Activated naive CD8-positive, alpha-beta T cell treated with anti-CD3 and anti-CD28 coated beads, Interleukin-2, amount 50 U/mL, for 24 hours (primary cell): ENCODE results near the gene NIP7.
"Not testable (repeated sequence)": the region's sequence is repeated elsewhere in the genome, so short reads cannot be mapped to it uniquely, and the experiment has no call there.

Source experiments
- ATAC-seq: fragments of 150-1000 bp; cut with Tn5 transposase; one replicate; pipeline ENCODE4 v1.10.0; 2021
- DNase-seq: peaks from one replicate; pipeline ENCODE4 v3.0.0; 2021
- H3K27ac Mint-ChIP-seq: one replicate; pipeline ENCODE4 v1.8.0; 2021; ENCODE audit warnings: mild to moderate bottlenecking, mixed read lengths
- H3K27me3 Mint-ChIP-seq: one replicate; pipeline ENCODE4 v1.8.0; 2021; ENCODE audit warnings: mixed read lengths
- H3K36me3 Mint-ChIP-seq: one replicate; pipeline ENCODE4 v1.8.0; 2021; ENCODE audit warnings: low read depth, mixed read lengths
- H3K4me1 Mint-ChIP-seq: one replicate; pipeline ENCODE4 v1.8.0; 2021; ENCODE audit warnings: mixed read lengths
- H3K4me3 Mint-ChIP-seq: one replicate; pipeline ENCODE4 v1.8.0; 2021; ENCODE audit warnings: mild to moderate bottlenecking, moderate library complexity, mixed read lengths
- H3K9me3 Mint-ChIP-seq: one replicate; pipeline ENCODE4 v1.8.0; 2021; ENCODE audit warnings: mixed read lengths

The NIP7 gene

DNA sequence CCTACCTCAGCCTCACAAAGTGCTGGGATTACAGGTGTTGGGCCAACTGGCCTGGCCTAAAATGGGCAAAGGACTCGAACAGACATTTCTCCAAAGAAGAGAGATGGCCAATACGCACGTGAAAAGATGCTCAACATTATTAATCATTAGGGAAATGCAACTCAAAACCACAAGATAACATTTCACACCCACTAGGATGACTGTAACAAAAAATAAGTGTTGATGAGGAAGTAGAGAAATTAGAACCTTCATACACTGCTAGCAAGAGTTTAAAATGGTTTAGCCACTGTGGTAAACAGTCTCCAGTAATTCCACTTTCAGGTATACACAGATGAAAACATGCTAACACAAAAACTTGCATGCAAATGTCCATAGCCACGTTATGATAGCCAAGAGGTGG lies 6.4 kb downstream of the NIP7 start:
- Mint-ChIP-seq H3K4me1 (peaks cover 24% of the 10 kb centered on the region), H3K9me3 (no peaks in the 10 kb centered on the region), H3K4me3 (no peak overlapping the region), H3K27me3 (no peaks in the 10 kb centered on the region), H3K27ac (peak overlapping the region; percentile 10), H3K36me3 (peaks cover 44% of the 10 kb centered on the region)
- ATAC-seq (no peak), DNase-seq (no peak)

DNA sequence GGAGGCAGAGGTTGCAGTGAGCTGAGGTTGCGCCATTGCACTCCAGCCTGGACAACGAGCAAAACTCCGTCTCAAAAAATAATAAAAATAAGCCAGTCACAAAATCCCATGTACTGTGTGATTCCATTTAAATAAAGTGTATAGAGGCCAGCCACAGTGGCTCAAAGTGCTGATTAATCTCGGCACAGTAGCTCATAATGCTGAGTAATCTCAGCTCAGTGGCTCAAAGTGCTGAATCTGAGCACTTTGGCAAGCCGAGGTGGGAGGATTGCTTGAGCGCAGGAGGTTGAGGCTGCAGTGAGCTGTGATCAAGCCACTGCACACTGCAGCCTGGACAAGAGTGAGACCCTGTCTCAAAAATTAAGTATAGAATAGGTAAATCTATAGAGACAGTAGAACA lies 7.1 kb downstream of the NIP7 start:
- peaks cover 36% of the 10 kb centered on the region for H3K36me3 Mint-ChIP-seq
- no peak for ATAC-seq

GRCh38 chr16:69348222-69348621 lies 8.7 kb downstream of the NIP7 start:
- peaks cover 32% of the 10 kb centered on the region for H3K36me3 Mint-ChIP-seq
- peaks cover 12% of the 10 kb centered on the region for H3K4me1 Mint-ChIP-seq
- H3K27ac Mint-ChIP-seq = no peak overlapping the region

More for the DNA sequence above, 7.1 kb downstream of the NIP7 start:
- Mint-ChIP-seq H3K9me3 (no peaks in the 10 kb centered on the region), H3K27ac (no peak overlapping the region), H3K27me3 (no peaks in the 10 kb centered on the region), H3K4me3 (no peak overlapping the region), H3K4me1 (peaks cover 17% of the 10 kb centered on the region)
- DNase-seq = no peak

DNA sequence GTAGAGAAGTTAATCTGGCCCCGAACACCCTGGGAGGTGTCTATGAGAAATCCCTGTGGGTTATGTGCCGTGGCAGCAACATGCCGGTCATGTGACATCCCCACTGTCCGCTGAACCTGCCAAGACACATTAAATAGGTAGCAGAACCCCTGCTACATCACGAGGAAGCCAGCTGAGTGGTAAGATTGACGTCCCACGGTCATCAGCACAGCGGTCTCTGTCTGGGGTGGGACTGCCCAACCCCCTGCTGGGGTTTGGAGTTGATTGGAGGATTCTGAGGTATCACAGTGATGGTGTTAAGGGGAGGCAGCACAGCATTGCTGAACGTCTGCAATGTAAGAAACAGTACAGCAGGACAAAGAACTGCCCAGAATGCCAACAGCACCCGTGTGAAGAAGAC lies 10.0 kb downstream of the NIP7 start:
- ATAC-seq (no peak), DNase-seq (no peak)
- H3K27ac Mint-ChIP-seq = no peak overlapping the region
- H3K4me1 Mint-ChIP-seq = peaks cover 12% of the 10 kb centered on the region
- no peaks in the 10 kb centered on the region for H3K27me3 Mint-ChIP-seq
- peaks cover 26% of the 10 kb centered on the region for H3K36me3 Mint-ChIP-seq
- no peak overlapping the region for H3K4me3 Mint-ChIP-seq
- no peaks in the 10 kb centered on the region for H3K9me3 Mint-ChIP-seq

More at GRCh38 chr16:69348222-69348621, 8.7 kb downstream of the NIP7 start:
- Mint-ChIP-seq H3K4me3 (no peak overlapping the region), H3K9me3 (no peaks in the 10 kb centered on the region), H3K27me3 (no peaks in the 10 kb centered on the region)
- ATAC-seq = no peak
- no peak for DNase-seq

- DNase-seq (no peak), ATAC-seq (no peak)
- H3K4me3 Mint-ChIP-seq = no peak overlapping the region
- no peaks in the 10 kb centered on the region for H3K9me3 Mint-ChIP-seq
- H3K27me3 Mint-ChIP-seq = no peaks in the 10 kb centered on the region
- H3K4me1 Mint-ChIP-seq = peaks cover 6% of the 10 kb centered on the region
- H3K36me3 Mint-ChIP-seq = peaks cover 28% of the 10 kb centered on the region
- H3K27ac Mint-ChIP-seq = no peak overlapping the region
Observed at GRCh38 chr16:69350536-69351133, 11.1 kb downstream of the NIP7 start.

DNA sequence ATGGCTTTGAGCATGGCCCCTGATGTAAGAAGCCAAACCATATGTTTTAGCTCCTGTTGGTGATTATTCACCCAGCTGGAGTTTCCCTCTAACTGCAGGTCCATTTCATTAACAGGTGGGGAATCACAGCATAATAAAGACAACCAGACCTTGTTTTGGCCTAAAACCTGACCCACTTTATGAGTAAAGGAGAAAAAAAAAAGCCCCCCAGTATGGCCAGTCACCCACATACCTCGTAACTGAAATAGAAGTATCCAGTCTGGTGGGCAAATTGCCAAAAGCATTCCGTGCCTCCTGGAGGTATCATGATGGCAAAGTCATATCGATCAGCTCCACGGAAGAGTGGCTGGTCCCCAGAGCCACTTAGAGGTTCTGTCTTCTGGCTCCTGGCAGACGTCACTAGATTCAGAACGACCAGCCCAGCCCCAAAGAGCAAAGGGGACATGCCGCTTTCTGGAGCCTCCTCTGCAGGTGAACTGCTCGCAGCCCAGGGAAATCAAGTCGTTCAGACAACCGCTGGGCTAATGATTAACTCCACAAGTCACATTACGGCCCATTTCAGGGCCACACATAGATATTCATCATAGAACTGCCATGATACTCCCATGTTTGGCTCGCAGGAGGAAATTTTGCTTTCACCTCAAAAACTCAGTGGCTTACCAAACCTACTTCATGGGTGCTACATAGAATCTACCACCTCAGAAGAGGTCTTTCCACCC lies 11.9 kb downstream of the NIP7 start, which contains the start of gene TMED6:
TSS of gene TMED6 (minus strand) at position 478 of the 719 bp plus-strand sequence. CDS start at position 445, 33 bp downstream.
- H3K36me3 Mint-ChIP-seq = peaks cover 33% of the 10 kb centered on the region
- H3K4me3 Mint-ChIP-seq = no peak within 1 kb of the TSS
- ATAC-seq = no peak
- no peaks in the 10 kb centered on the region for H3K27me3 Mint-ChIP-seq
- H3K27ac Mint-ChIP-seq = no peak within 1 kb of the TSS
- H3K9me3 Mint-ChIP-seq = no peaks in the 10 kb centered on the region
- no peaks in the 10 kb centered on the region for H3K4me1 Mint-ChIP-seq
- no peak for DNase-seq

GRCh38 chr16:69360070-69360469 lies 20.5 kb downstream of the NIP7 start:
- DNase-seq, H3K4me3 Mint-ChIP-seq: not testable (repeated sequence)
- peaks cover 39% of the 10 kb centered on the region for H3K36me3 Mint-ChIP-seq

GRCh38 chr16:69363281-69363717 lies 23.7 kb downstream of the NIP7 start:
- no peaks in the 10 kb centered on the region for H3K27me3 Mint-ChIP-seq
- H3K9me3 Mint-ChIP-seq = no peaks in the 10 kb centered on the region
- no peak overlapping the region for H3K27ac Mint-ChIP-seq
- no peak overlapping the region for H3K4me3 Mint-ChIP-seq
- ATAC-seq (no peak), DNase-seq (no peak)
- H3K36me3 Mint-ChIP-seq = peaks cover 39% of the 10 kb centered on the region
- H3K4me1 Mint-ChIP-seq = peaks cover 15% of the 10 kb centered on the region

More at GRCh38 chr16:69360070-69360469, 20.5 kb downstream of the NIP7 start:
- H3K27ac Mint-ChIP-seq, H3K27me3 Mint-ChIP-seq, H3K9me3 Mint-ChIP-seq, ATAC-seq, H3K4me1 Mint-ChIP-seq: not testable (repeated sequence)

DNA sequence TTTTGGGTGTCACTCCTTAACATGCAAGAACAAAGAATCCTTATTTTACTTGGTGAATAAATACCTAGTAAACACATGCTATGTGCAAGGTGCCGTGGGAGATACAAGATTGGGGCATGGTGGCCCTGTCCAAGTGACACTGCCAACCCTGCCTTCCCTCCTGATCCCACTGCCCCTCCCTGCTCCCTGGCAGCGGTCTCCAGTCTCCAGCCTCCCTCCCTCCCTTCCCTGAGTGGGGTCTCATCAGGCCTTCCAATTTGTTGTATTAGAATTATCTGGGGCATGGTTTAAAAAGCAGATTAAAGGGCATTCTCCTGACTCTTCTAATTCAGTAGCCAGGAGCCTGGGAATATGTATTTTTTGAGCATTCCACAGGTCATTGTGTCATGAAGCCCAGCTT lies 24.5 kb downstream of the NIP7 start:
- Mint-ChIP-seq H3K4me1 (peaks cover 15% of the 10 kb centered on the region), H3K27ac (no peak overlapping the region), H3K9me3 (no peaks in the 10 kb centered on the region), H3K4me3 (no peak overlapping the region), H3K27me3 (no peaks in the 10 kb centered on the region), H3K36me3 (peaks cover 45% of the 10 kb centered on the region)
- DNase-seq (no peak), ATAC-seq (no peak)

- Mint-ChIP-seq H3K27ac (peak overlapping the region; percentile 66), H3K4me1 (peaks cover 17% of the 10 kb centered on the region), H3K36me3 (peaks cover 56% of the 10 kb centered on the region), H3K4me3 (no peak overlapping the region), H3K9me3 (no peaks in the 10 kb centered on the region), H3K27me3 (no peaks in the 10 kb centered on the region)
- no peak for ATAC-seq
- no peak for DNase-seq
Observed at GRCh38 chr16:69365901-69366300, 26.3 kb downstream of the NIP7 start.

- Mint-ChIP-seq H3K36me3 (peaks cover 54% of the 10 kb centered on the region), H3K4me3 (no peak overlapping the region), H3K4me1 (peaks cover 17% of the 10 kb centered on the region), H3K27ac (peak overlapping the region; percentile 37), H3K9me3 (no peaks in the 10 kb centered on the region), H3K27me3 (no peaks in the 10 kb centered on the region)
- DNase-seq = no peak
- no peak for ATAC-seq
Observed at GRCh38 chr16:69366431-69366830, 26.9 kb downstream of the NIP7 start.

DNA sequence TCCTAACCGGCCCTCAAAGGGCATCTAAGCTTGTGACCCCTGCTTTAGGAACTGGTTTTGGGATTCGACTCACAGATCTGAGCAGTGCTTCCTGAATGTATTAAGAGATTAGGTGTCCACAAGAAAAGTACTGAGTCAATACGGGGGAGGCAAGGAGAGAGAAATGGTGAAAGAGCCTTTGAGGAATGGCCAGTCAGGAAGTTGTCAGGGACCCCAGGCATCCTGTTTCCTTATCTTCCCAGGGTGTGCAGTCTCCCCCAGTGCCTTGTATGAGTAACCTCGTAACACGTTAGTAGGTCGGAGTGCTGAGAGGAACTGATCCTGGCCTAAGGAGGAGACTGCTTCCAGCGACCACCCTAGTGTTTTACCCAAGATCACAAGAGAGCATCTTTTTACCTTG lies 28.4 kb downstream of the NIP7 start:
- H3K27ac Mint-ChIP-seq = no peak overlapping the region
- H3K36me3 Mint-ChIP-seq = peaks cover 55% of the 10 kb centered on the region
- ATAC-seq = no peak
- no peak for DNase-seq
- H3K4me1 Mint-ChIP-seq = peaks cover 27% of the 10 kb centered on the region
- H3K4me3 Mint-ChIP-seq = no peak overlapping the region
- no peaks in the 10 kb centered on the region for H3K9me3 Mint-ChIP-seq
- H3K27me3 Mint-ChIP-seq = no peaks in the 10 kb centered on the region

DNA sequence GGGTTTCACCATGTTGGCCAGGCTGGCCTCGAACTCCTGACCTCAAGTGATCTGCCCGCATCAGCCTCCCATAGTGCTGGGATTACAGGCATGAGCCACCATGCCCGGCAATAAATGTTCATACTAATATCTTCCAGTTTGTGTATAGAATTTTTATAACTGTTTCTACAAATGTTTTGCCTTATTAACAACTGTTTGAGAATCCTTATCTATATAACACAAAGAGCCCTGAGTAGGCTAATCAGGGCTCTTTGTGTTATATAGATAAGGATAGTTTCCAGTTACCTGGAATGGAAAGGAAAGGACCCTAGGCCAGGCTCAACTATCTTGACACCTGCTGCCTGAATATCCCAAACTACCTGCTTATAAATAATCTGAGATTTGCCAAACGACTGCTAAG lies 29.3 kb downstream of the NIP7 start:
- no peaks in the 10 kb centered on the region for H3K9me3 Mint-ChIP-seq
- peaks cover 55% of the 10 kb centered on the region for H3K36me3 Mint-ChIP-seq
- H3K27me3 Mint-ChIP-seq = no peaks in the 10 kb centered on the region
- no peak overlapping the region for H3K4me3 Mint-ChIP-seq
- ATAC-seq (no peak), DNase-seq (no peak)
- H3K27ac Mint-ChIP-seq = no peak overlapping the region
- H3K4me1 Mint-ChIP-seq = peaks cover 28% of the 10 kb centered on the region

GRCh38 chr16:69371564-69371963 lies 32.0 kb downstream of the NIP7 start:
- H3K4me3 Mint-ChIP-seq = no peak overlapping the region
- DNase-seq (no peak), ATAC-seq (no peak)
- H3K36me3 Mint-ChIP-seq = peaks cover 43% of the 10 kb centered on the region
- peaks cover 22% of the 10 kb centered on the region for H3K4me1 Mint-ChIP-seq
- H3K9me3 Mint-ChIP-seq = no peaks in the 10 kb centered on the region
- H3K27ac Mint-ChIP-seq = no peak overlapping the region
- H3K27me3 Mint-ChIP-seq = no peaks in the 10 kb centered on the region

DNA sequence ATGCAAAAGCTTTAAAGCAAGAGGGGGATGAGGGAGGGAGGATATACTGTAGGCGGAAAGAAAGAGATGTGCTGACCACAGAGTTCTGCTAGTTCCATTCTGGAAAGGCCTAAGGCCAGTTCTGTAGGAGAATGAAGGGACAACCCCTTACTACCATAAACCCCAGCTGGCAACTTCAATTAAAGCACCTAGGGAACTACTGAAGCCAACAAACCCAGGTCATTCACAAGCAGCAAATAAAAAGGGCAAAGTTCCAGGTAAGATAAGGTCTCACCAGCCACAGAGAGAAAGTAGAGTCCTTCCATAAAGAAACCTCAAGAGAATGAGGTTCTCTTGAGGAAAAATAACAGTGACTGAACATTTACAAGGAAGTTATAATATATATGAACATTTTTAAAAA lies 33.4 kb downstream of the NIP7 start:
- Mint-ChIP-seq H3K4me3 (no peak overlapping the region), H3K36me3 (peaks cover 44% of the 10 kb centered on the region), H3K27me3 (no peaks in the 10 kb centered on the region), H3K9me3 (no peaks in the 10 kb centered on the region), H3K27ac (peak overlapping the region; percentile 60), H3K4me1 (peaks cover 18% of the 10 kb centered on the region)
- DNase-seq (no peak), ATAC-seq (no peak)
